ELR (cell line): ENCODE measurements around the gene ZDHHC14.

Experiments used
- DNase-seq: peaks from one replicate; pipeline ENCODE4 v3.0.0-alpha.2; 2015; ENCODE audit warnings: low read depth

The ZDHHC14 gene

DNA sequence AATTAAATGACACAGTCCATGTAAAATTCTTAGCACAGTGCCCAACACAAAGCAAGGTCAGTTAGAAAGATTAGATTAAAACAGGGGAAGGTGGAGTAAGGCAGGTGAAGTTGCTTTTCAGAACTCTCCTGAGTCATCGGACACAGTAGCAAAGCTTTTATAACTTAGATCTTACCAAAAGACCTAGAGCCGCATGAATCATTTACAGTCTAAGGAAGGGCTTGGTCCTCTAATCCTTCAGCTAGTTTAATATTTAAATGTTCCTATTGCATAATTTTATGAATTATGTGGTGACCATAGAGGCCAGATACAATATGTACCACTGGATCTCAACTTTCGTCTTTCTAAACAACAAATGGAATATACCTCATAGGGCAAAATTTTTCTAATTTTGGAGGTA, 240.0 kb downstream of the ZDHHC14 start:
- DNase-seq: no peak

- DNase-seq: no peak
These were observed 240.4 kb downstream of the ZDHHC14 start for GRCh38 chr6:157621406-157621805.

DNA sequence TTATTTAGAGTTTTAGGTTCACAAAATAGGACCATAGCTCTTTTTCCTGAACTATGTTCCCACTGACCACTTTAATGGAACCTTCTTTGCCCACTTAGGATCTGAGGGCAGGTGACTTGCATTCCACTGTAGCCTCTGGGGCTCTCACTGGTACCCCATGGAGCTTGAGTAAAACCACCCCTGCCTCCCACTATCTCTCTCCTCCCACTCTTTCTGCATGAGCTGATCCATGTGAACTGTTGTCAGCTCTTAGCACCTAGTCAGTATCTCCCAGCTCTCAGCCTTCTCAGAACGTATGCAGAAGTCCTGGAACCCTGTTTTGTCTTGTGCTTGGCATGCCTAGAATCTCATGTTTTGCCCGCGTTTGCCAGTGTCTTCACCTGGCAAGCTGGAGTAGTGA, 241.4 kb downstream of the ZDHHC14 start:
- DNase-seq: no peak

- no peak for DNase-seq
These were observed 244.1 kb downstream of the ZDHHC14 start for GRCh38 chr6:157625111-157625510.

- DNase-seq: no peak
These were observed 244.8 kb downstream of the ZDHHC14 start for GRCh38 chr6:157625764-157626163.

GRCh38 chr6:157627195-157627966, 246.4 kb downstream of the ZDHHC14 start:
- DNase-seq: no peak

- DNase-seq: no peak
These were observed 247.5 kb downstream of the ZDHHC14 start for GRCh38 chr6:157628463-157628862.

GRCh38 chr6:157629220-157629619, 248.2 kb downstream of the ZDHHC14 start:
- no peak for DNase-seq

DNA sequence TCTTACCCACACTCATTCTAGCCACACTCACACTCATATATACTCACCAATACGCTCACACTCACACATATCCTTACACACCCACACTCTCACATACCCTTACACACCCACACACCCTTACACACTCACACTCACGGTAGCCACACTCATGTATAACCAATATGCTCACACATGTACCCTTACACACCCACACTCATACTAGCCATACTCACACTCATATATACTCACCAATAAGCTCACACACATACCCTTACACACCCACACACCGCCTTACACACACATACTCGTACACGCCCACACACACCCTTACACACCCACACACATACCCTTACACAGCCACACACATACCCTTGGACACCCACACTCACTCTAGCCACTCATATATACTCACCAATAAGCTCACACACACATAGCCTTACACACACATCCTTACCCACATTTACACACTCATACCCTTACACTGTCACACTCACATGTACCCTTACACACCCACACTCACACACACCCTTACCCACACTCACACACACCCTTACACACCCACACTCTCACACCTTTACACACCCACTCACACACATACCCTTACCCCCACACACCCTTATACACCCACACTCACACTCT, 249.6 kb downstream of the ZDHHC14 start:
- no peak for DNase-seq

DNA sequence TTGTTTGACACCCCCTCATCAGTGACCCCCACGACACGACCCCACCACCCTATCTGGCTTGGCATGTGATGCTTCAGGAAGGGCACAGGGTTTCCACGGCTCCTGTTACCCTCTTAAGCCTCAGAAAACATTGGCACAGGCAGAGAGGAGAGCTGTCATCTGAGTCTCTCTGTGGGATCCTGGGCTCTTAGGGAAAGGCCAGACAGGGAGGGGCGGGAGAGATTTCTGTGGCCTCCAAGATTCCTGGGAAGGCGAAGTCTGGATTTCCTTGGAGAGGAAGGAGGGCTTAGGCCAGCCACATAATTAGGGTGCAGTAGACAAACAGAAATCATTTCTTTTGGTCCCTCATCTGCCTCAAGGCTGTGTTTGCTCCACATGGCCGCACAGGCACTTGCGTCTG, 250.4 kb downstream of the ZDHHC14 start:
- no peak for DNase-seq

- DNase-seq: no peak
These were observed 251.0 kb downstream of the ZDHHC14 start for GRCh38 chr6:157631838-157632614.

DNA sequence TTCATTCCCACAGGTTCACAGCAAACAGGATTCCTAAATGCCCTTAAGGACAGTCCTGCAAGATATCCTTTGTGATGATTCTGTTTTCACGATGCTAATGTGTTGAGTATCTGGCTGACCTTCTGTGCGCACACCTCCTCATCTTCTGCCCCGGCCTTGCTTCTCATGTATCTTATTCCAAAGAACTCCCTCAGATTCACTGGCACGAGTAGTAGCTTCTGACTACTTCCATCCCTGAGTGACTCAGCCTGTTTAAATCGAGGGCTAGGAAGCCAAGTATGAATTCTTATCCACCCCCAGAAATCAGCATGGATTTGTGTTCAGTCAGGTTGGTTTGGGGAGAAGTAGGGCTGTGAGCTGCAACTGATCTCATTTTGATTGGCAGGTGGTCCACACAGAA, 251.8 kb downstream of the ZDHHC14 start:
- peak; percentile 52 for DNase-seq

- no peak for DNase-seq
These were observed 253.6 kb downstream of the ZDHHC14 start for GRCh38 chr6:157634546-157634945.

GRCh38 chr6:157635388-157636244, 254.6 kb downstream of the ZDHHC14 start:
- no peak for DNase-seq

GRCh38 chr6:157637516-157637915, 256.5 kb downstream of the ZDHHC14 start:
- no peak for DNase-seq

DNA sequence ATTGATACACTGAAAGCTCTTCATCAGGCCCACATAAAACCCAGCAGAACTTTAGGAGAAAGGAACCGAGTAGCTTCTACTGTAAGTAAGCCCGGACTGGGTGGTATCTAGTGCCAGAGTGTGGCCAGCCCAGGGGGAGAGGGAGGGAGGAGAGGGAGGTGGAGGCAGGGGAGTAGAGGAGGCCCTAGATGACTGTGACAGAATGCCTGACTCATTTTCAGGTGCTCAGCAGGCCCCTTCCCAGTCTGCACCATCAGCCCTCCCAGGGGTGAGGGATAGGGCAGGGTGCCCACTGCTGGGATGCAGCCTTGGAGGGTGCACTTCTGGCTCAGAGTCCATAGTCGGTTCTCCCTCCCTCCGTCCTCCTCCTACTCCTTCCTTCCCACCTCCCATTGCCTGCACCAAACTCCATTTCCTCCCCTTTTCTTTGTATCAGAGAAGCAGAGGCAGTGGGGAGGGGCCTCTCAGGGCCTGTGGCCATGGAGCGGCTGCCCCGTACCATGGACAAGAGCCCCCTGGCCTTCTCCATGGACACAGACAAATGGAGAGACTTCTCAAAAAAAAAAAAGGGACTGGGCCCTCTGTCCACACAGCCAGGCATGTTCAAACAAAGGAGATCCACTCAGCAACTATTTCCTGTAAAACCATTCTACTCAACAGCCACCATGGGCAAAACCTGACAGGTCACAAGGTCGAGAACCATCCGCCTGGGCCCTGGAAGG, 257.1 kb downstream of the ZDHHC14 start:
- no peak for DNase-seq

DNA sequence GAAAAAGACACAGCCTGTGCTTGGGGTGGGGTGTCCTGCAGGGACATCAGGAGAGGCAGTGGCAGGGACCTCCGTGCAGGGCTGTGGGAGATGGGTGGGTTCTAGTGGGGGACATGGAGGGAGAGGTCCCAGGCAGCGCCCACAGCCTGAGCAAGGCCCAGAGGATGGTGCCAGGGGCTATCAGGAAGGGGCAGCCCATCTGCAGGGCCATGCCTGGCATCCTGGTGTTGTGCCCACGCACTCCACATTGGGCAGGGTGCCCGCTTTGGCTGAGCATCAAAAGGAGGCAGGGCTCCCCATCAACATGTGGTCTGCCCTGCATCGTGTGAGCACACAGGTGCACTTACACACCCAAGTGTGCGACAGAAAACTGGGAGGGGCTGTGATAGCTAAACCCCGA, 257.8 kb downstream of the ZDHHC14 start:
- no peak for DNase-seq

- DNase-seq: no peak
These were observed 259.9 kb downstream of the ZDHHC14 start for GRCh38 chr6:157640746-157641451.

GRCh38 chr6:157641837-157642236, 260.8 kb downstream of the ZDHHC14 start:
- DNase-seq: no peak

GRCh38 chr6:157642736-157643135, 261.7 kb downstream of the ZDHHC14 start:
- DNase-seq: no peak
